Bronchial epithelial cell (primary cell): ENCODE data around the gene NARS2. TPM values are rescaled to one million over a fixed set of nuclear protein-coding genes. Genes with fewer than 3 reads are reported as not detected.

Source experiments
- DNase-seq: peaks from one replicate; pipeline ENCODE4 v3.0.0-alpha.2; 2010; ENCODE audit warnings: low read depth
- FAIRE-seq: peaks from 2 replicates; lab custom pipeline; 2011; peaks lifted over from hg19 to GRCh38; lab: Jason Lieb, UNC
- H3K27me3 ChIP-seq: 2 replicates; pipeline ENCODE4 v1.5.1; 2011; ENCODE audit warnings: low read length; ENCODE audit not compliant: control insufficient read depth, insufficient read depth
- H3K36me3 ChIP-seq: 2 replicates; pipeline ENCODE4 v1.5.1; 2011; ENCODE audit warnings: low read length; ENCODE audit not compliant: control insufficient read depth, insufficient read depth
- H3K4me3 ChIP-seq: 2 replicates; pipeline ENCODE4 v1.5.1; 2011; ENCODE audit warnings: mild to moderate bottlenecking, low read depth, low read length, control low read depth
- total RNA-seq: library from RNA; depleted of rRNA; stranded (reverse); fragments of >200 nt; gene quantifications from 2 replicates; pipeline ENCODE4 v1.2.1, GENCODE V29; 2014
- TF ChIP-seq, protein P1 (sequence below): IDR thresholded peaks from 2 replicates; pipeline ENCODE4 v1.5.1; 2011; ENCODE audit warnings: mild to moderate bottlenecking, moderate library complexity, low read length, control low read depth, inconsistent platforms; ENCODE audit not compliant: insufficient read depth, severe bottlenecking

Gene NARS2
- total RNA-seq, 1 donor from 2014 or later: 23.4 TPM

DNA sequence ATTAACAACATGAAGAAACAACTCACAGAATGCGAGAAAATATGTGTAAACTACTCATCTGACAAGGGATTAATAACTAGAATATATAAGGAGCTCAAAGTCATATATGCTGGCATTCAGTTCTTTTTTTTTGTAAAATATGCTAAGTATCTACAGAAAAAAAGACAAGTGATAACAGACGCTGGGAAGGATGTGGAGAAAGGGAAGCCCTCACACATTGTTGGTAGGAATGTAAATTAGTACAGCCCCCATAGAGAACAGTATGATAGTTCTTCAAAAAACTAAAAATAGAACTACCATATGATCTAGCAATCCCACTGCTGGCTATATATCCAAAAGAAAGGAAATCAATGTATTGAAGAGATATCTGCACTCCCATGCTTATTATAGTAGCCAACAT, 170.9 kb downstream of the NARS2 start:
- FAIRE-seq (no peak), DNase-seq (no peak)
- Histone ChIP-seq H3K4me3 (no peak overlapping the region), H3K27me3 (no peaks in the 10 kb centered on the region), H3K36me3 (no peaks in the 10 kb centered on the region)
- TF ChIP-seq, protein P1, sequence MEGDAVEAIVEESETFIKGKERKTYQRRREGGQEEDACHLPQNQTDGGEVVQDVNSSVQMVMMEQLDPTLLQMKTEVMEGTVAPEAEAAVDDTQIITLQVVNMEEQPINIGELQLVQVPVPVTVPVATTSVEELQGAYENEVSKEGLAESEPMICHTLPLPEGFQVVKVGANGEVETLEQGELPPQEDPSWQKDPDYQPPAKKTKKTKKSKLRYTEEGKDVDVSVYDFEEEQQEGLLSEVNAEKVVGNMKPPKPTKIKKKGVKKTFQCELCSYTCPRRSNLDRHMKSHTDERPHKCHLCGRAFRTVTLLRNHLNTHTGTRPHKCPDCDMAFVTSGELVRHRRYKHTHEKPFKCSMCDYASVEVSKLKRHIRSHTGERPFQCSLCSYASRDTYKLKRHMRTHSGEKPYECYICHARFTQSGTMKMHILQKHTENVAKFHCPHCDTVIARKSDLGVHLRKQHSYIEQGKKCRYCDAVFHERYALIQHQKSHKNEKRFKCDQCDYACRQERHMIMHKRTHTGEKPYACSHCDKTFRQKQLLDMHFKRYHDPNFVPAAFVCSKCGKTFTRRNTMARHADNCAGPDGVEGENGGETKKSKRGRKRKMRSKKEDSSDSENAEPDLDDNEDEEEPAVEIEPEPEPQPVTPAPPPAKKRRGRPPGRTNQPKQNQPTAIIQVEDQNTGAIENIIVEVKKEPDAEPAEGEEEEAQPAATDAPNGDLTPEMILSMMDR: no peak

DNA sequence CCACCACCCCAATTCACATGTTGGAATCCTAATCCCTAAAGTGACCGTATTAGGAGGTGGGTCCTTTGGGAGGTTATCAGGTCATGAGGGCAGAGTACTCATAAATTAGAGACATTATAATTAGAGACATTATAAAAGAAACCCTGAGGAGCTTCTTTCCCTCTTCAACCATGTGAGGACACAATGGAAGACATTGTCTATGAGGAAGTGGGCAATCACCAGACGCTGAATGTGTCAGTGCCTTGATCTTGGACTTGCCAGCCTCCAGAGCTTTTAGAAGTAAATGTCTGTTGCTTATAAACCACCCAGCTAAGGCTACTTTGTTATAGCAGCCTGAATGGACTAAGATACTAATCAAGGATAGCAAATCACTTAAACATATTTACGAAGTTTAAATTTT, 171.8 kb downstream of the NARS2 start:
- FAIRE-seq: no peak
- DNase-seq: no peak
- Histone ChIP-seq H3K4me3 (no peak overlapping the region), H3K27me3 (no peaks in the 10 kb centered on the region), H3K36me3 (no peaks in the 10 kb centered on the region)
- TF ChIP-seq, protein P1: no peak

DNA sequence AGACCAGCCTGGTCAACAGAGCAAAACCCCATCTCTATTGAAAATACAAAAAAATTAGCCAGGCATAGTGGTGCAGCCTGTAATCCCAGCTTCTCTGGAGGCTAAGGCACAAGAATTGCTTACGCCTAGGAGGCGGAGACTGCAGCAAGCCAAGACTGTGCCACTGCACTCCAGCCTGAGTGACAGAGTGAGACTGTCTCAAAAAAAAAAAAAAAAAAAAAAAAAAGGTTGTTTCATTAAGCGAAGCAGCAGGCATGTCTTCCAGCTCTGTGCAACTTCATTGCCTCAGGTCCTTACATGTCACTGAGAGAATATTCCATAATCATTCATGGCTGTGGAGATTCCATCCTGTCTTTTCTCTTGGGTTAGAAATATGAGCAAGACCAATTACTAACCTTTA, 174.0 kb downstream of the NARS2 start:
- no peaks in the 10 kb centered on the region for H3K27me3 ChIP-seq
- H3K4me3 ChIP-seq: no peak overlapping the region
- no peaks in the 10 kb centered on the region for H3K36me3 ChIP-seq
- FAIRE-seq: no peak
- no peak for DNase-seq
- TF ChIP-seq, protein P1: no peak

DNA sequence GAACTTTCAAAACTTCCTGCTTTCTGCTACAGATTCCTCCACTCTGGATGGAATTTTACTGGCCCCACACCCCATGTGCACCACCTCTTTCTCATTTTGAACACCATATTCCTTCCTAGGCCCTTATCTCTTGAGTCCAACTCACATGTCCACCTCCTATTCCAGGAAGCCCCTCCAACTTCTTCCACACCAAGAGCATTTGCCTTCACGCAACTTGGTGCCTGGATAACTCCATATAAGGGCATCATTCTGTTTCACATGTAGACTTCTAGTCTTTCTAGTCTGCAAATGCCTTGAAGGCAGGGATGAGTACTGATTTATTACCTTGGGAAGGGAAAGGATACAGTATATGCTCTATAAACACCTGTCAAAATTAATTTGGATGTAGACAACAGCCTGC, 174.5 kb downstream of the NARS2 start:
- no peaks in the 10 kb centered on the region for H3K36me3 ChIP-seq
- no peak for FAIRE-seq
- no peaks in the 10 kb centered on the region for H3K27me3 ChIP-seq
- no peak for DNase-seq
- TF ChIP-seq, protein P1: no peak
- H3K4me3 ChIP-seq: no peak overlapping the region

DNA sequence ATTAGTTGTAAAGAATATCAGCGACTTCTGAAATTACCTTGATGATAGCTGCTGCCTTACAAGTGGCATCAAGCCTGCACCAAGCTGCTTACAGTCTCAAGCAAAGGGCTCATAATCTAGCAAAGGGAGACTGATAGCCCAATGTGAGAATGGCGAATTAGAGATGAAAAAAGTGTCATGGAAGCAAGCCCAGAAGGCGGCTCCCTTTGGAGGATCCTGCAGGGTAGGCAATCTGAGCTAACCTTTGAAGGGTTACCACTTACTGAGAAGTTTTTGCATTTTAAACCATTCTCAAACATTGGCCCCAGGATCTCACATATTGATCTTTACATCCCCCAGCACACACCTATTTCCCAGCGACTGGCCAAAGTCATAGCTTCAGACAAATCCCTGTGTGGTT, 175.5 kb downstream of the NARS2 start:
- DNase-seq (no peak), FAIRE-seq (no peak)
- TF ChIP-seq, protein P1: no peak
- H3K27me3 ChIP-seq: no peaks in the 10 kb centered on the region
- no peak overlapping the region for H3K4me3 ChIP-seq
- no peaks in the 10 kb centered on the region for H3K36me3 ChIP-seq

DNA sequence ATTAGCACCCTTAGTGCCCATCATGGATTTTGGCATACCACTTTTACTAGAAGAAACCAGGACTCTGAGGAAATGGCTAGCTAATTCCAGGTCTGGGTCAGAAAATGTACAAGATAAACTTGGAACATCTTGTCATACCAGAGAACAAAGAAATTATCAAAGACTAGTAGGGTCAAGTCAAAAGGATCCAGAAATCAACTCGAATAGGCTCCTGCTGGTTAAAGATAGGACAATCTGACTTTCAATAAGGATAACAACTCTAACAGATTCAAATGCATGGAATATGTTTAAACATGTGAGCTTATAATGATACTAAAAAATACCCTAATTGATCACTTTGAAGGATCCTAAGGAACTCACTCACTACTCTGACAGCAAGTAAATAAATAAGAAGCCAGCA, 175.9 kb downstream of the NARS2 start:
- DNase-seq: no peak
- Histone ChIP-seq H3K27me3 (no peaks in the 10 kb centered on the region), H3K4me3 (no peak overlapping the region), H3K36me3 (no peaks in the 10 kb centered on the region)
- TF ChIP-seq, protein P1: no peak
- no peak for FAIRE-seq
